RPMI8226 (cell line): Measurements from ENCODE around the gene BID.
A peak's percentile ranks its signal among the peaks of the same experiment; 100 is the strongest.

Experiments used
- DNase-seq: peaks from one replicate; pipeline ENCODE4 v3.0.0-alpha.2; 2015

The BID gene

DNA sequence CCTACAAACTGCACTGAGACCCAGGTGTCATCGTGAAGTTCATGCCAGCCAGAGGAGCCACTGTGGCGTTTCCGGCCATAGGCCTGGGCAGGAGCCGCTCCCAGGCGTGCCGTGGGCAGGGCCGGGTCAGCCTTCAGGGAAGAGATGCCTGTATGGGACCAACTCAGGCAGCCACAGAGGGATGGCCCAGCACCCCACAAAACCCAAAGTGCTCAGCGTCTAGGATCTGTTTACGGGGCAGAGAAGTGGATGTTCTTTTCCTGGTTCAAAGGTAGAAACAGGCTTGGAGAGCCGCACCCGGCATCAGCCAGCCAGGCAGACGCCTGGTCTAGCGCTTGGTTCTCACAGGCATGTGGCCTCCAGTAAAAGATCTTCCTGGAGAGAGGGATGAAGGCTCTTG is 8.4 kb upstream of the BID start:
- DNase-seq = no peak

DNA sequence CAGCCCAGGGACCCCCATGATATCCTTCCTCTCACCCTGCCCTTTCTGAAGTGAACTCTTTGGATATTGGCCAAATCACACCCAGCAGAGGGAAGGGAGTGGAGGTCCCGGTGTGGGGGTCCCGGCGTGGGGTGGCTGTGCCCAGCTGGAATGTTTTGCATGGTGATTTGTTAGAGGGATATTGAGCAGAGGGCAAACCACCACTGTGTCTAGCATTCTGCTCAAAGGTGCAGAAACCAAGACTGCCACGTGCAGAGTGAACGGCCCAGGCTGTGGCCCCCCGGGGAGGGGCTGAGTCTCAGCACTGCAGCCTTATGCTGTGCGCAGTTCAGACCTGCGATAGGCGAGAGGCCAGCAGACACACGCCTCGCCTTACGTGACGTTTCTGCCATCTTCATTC is 7.9 kb upstream of the BID start:
- no peak for DNase-seq

DNA sequence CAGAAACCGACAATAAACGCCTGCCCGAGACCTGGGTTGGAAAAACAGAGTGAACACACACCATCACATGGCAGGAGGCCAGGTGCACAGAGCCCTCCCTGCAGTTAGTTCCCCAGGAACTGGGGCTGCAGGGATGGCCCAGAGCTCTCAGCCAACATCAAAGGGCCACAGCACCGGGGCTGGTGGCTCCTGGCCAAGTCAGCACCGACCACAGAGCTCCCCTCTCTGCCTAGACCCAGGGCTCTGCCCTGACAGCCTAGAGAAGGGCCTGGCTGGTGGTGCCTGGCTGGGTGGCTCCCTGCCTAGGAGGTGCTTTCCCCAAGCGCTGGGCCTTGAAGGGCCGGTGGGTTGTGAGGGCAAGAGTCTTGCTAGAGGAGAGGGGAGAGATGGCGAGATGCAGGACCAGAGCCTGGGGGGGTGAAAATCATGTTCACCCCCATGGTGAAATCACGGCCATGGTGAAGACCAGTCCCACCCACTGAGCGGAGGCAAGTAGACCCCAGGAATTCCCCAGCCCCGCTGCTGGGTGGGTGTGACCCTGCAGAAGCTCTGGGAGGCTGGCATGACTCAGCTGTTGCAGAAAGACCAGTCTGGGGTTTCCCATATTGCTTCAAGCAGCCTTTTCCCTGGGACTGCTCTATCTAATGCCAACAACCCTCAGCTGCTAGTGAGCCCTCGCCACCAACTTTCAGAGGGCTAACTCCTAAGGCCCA is 7.2 kb upstream of the BID start:
- peak; percentile 71 for DNase-seq

DNA sequence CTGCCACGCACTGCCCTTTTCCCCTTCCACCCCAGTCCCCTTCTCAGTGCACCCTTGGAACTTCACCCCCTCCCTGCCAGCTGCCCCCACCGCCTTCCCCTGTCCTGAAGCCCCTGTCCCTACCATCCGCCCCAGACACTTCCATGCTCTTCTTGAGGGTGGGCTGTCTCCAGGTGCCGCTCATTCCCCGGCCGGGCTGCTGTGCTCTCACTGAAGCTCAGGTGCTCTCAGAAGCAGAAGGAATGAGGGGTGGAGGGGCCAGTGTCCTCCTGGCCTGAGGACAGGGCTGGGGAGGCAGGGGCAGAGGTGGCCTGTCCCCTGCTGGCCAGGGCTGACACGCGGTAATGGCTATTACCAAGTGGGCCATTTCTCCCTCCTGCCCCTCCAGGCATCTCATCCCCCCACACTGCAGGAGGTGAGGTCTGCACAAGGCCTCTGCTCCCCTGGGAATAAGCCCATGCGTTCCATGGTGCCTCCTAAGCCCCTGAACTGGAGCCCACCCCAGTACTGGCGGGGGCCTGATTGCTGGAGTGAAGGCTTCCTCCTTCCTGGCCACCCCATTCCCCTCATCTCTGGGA is 6.6 kb upstream of the BID start:
- no peak for DNase-seq

- no peak for DNase-seq
Measured at GRCh38 chr22:17780116-17780740, 6.0 kb upstream of the BID start.

GRCh38 chr22:17779286-17780115 is 5.2 kb upstream of the BID start:
- no peak for DNase-seq

GRCh38 chr22:17778412-17778976 is 4.2 kb upstream of the BID start:
- DNase-seq = no peak

DNA sequence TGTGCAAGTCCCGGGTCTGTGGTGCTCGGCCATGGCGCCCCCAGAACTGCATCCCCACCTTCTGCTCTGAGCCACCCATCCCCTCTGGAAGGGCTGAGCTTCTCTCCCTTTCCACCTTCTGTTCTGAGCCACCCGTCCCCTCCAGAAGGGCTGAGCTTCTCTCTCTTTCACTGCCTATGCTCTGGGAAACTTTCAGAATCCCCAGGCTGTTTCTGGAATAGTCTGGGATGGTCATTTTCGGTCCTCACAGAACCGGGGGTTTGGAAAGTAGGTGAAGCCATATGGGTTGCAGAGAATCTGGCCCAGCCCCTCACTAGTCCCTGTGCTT is 3.4 kb upstream of the BID start:
- DNase-seq = no peak

- peak; percentile 55 for DNase-seq
Measured at GRCh38 chr22:17777005-17777716, 2.9 kb upstream of the BID start.

- no peak for DNase-seq
Measured at GRCh38 chr22:17775781-17776465, 1.7 kb upstream of the BID start.

GRCh38 chr22:17774926-17775685 is 837 bp upstream of the BID start:
- DNase-seq = no peak

GRCh38 chr22:17773606-17774205 is 563 bp downstream of the BID start:
- peak; percentile 62 for DNase-seq

GRCh38 chr22:17772958-17773605 is 1.2 kb downstream of the BID start:
- no peak for DNase-seq

DNA sequence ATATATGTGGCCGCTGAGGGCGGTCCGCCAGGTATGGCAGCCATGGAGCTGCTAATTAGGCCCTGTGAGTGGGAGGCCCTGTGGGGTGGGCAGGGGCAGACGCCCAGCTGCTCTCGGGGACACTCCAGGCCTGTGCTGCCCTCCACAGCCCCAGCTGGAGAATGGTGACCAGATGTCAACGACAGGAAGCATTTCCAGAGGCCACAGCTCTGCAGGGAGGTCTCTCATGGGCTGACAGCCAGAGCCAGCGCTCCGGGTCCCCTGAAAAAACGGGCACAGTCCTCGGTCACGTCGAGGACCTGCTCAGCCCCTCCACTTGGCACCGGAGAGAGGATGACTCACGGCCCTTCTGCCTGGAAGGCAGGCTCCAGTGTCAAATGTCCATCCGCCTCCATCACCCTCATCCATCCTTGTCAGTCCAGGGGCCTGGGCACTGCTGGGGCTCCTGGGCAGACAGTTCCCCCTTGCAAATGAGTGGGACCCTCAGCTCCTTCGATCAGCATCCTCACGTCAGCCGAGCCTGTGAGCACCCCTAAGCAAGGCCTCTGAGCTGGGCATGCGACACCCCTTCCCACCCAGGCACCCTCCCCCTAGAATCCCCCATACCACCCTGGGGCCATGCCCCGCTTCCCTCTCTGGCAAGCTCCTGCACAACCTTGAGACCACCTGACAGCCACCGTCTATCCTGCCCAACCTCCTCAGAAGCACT is 1.9 kb downstream of the BID start:
- DNase-seq = no peak

DNA sequence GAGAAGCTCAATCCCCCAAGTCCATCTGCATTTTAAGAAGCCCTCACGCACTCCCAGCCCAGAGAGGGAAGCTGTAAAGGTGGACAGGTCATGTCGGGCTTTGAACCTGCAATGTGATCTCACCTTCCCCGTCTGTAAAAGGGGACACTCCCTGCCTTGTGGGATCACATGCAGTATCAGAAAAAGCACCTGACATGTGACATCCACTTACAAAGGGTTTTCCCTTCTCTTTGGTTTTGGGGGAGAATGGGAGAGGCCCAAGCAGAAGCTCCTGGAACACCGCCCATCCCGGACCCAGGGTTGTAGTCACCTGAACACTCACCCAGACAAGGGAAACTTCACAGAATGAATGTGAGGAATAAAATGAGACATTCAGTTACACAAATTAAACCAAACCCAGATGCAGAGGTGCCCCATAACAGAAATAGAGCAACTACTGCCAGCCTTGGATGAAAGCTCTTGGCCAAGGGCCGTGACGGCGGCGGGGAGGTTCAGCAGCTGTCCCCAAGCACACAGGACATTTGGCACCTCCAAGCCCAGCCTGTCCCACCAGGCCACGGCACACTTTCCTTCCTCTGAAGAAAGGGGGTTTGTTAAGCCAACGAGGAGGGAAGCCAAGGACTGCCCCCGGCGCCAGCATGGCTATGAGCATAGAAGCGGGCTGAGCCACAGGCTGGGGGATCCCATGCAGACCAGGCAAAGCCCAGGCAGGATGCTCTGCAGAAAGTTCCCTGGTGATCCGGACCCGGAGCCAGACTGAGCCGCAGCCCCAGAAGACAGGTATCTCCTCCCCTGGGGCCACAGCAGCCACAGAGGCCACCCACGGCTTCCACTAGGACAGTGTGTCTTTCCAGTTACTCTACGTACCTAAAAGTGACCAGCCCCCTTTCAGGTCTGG is 3.8 kb downstream of the BID start:
- no peak for DNase-seq

DNA sequence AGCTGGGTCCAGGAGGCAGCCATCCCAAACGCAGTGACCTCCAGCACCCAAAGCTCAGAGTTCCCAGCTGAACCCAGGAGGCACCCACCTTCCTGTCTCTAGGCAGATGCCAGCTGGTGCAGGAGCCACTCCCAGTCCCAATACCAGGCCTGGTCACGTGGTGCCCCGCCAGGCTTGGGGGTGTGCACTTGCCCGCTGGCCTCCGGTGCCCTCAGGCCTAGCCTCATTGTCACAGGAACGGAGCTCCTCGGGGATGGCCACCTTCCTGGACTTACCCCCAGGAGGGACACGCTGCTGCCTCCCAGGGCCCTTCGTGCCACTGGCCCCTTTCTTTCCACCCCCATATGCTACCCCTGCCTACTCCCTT is 4.6 kb downstream of the BID start:
- DNase-seq = no peak

DNA sequence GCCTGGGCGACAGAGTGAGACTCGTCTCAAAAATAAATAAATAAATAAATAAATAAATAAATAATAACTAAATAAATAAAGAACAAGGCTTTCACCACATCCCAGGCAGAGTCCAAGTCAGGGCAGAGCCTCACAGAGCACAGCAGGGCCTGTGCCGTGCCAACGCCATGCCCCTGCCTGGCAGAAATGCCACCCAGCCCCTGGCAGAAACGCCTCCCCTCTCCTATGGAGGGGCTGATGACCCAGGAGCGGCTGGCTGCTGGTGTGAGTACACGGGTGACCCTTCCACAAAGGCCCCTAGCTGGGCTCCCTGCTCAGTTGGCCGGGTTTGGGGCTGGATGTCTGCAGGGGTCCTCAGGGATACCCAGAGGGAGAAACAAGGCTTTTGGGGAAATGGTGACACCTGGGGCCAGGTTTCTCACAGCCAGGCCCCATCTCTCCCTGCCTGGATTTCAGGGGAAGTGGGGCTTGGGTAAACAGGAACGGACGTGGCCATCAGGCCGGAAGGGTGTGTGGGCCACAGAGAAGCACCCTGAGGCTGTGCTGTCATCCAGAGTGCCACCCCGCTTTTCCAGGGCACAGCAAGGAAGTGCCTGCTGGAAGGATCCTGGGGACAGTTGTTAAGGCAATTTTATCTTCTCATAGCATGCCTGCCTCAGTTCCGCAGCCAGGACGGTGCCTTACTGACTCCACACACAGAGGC is 5.1 kb downstream of the BID start:
- DNase-seq = no peak
